CD14-positive monocyte (primary cell): ENCODE measurements around the gene TMEM236. TPM values are rescaled to one million over a fixed set of nuclear protein-coding genes. Genes with fewer than 3 reads are reported as not detected.

Experiments
- DNase-seq, 3 donors: peaks; one replicate each; pipeline ENCODE4 v3.0.0-alpha.2; 2011 to 2022
- H2AFZ ChIP-seq: 2 replicates; pipeline ENCODE4 v1.6.0; 2012; ENCODE audit warnings: mild to moderate bottlenecking, low read depth, low read length, inconsistent platforms; ENCODE audit not compliant: insufficient read depth, poor library complexity, severe bottlenecking
- H3K27ac ChIP-seq, 2 donors: 1 replicate in 1 of 2; 2 replicates in 1 of 2; pipeline ENCODE4 v1.5.1; 2012 to 2013; ENCODE audit warnings: low read length in 2 of 2, control low read depth in 1 of 2, inconsistent platforms in 1 of 2, low read depth in 1 of 2, mild to moderate bottlenecking in 1 of 2
- H3K27me3 ChIP-seq, 2 donors: one replicate each; pipeline versions ENCODE4 v1.6.0 to v1.6.1; 2011 to 2013; ENCODE audit warnings: low read length in 2 of 2; ENCODE audit not compliant: control insufficient read depth in 2 of 2, insufficient read depth in 2 of 2
- H3K36me3 ChIP-seq, 2 donors: replicated peaks in 1 of 2; 1 replicate in 1 of 2; 2 replicates in 1 of 2; pipeline versions ENCODE4 v1.5.1 to v1.6.1; 2012 to 2013; ENCODE audit warnings: low read length in 2 of 2, control low read depth in 1 of 2, inconsistent platforms in 1 of 2, mild to moderate bottlenecking in 1 of 2; ENCODE audit not compliant: insufficient read depth in 2 of 2, control insufficient read depth in 1 of 2
- H3K4me1 ChIP-seq, 2 donors: 1 replicate in 1 of 2; 2 replicates in 1 of 2; pipeline versions ENCODE4 v1.5.1 to v1.6.1; 2012 to 2013; ENCODE audit warnings: low read length in 2 of 2, control low read depth in 1 of 2, inconsistent platforms in 1 of 2, mild to moderate bottlenecking in 1 of 2, moderate library complexity in 1 of 2; ENCODE audit not compliant: insufficient read depth in 2 of 2, control insufficient read depth in 1 of 2
- H3K4me2 ChIP-seq: replicated peaks from 2 replicates; pipeline ENCODE3; 2012; ENCODE audit warnings: low read length, moderate library complexity, mild to moderate bottlenecking; ENCODE audit not compliant: poor library complexity, severe bottlenecking; ENCODE audit errors: extremely low read depth
- H3K4me3 ChIP-seq, 3 experiments: fragments of 200-600 bp in 1 of 3; sonication (generic) in 1 of 3; replicated peaks in 1 of 3; 1 replicate in 2 of 3; 2 replicates in 1 of 3; pipeline ENCODE4 v1.5.1; 2011 to 2013; ENCODE audit warnings: low read length in 3 of 3, mild to moderate bottlenecking in 3 of 3, control low read depth in 2 of 3, low read depth in 2 of 3, inconsistent platforms in 1 of 3, moderate library complexity in 1 of 3
- H3K79me2 ChIP-seq: 2 replicates; pipeline ENCODE4 v1.6.0; 2012; ENCODE audit warnings: mild to moderate bottlenecking, control low read depth, inconsistent platforms, low read length, moderate library complexity; ENCODE audit not compliant: insufficient read depth
- H3K9ac ChIP-seq: 2 replicates; pipeline ENCODE4 v1.6.0; 2017; ENCODE audit warnings: low read length, mild to moderate bottlenecking; ENCODE audit not compliant: insufficient read depth, poor library complexity, severe bottlenecking
- H3K9me3 ChIP-seq, 2 donors: replicated peaks in 1 of 2; 1 replicate in 1 of 2; 2 replicates in 1 of 2; pipeline versions ENCODE4 v1.5.1 to v1.6.1; 2012 to 2013; ENCODE audit warnings: low read length in 2 of 2, control low read depth in 1 of 2; ENCODE audit not compliant: control insufficient read depth in 1 of 2, insufficient read depth in 1 of 2
- H4K20me1 ChIP-seq: 2 replicates; pipeline ENCODE4 v1.6.0; 2012; ENCODE audit warnings: mild to moderate bottlenecking, low read length, control low read depth, moderate library complexity; ENCODE audit not compliant: insufficient read depth
- H3K27ac Mint-ChIP-seq, 7 donors: one replicate each; pipeline ENCODE4 v1.8.0; 2020; ENCODE audit warnings: mild to moderate bottlenecking in 7 of 7, mixed read lengths in 7 of 7, moderate library complexity in 6 of 7, inconsistent platforms in 2 of 7
- H3K27me3 Mint-ChIP-seq, 3 donors: one replicate each; pipeline ENCODE4 v1.8.0; 2021 to 2022; ENCODE audit warnings: low read depth in 3 of 3, mild to moderate bottlenecking in 3 of 3, mixed read lengths in 3 of 3, moderate library complexity in 3 of 3, inconsistent platforms in 1 of 3
- H3K36me3 Mint-ChIP-seq, 2 donors: one replicate each; pipeline ENCODE4 v1.8.0; 2020; ENCODE audit warnings: mixed read lengths in 2 of 2, inconsistent platforms in 1 of 2, mild to moderate bottlenecking in 1 of 2
- H3K4me1 Mint-ChIP-seq: one replicate; pipeline ENCODE4 v1.8.0; 2020; ENCODE audit warnings: mild to moderate bottlenecking, mixed read lengths
- H3K4me3 Mint-ChIP-seq, 2 donors: one replicate each; pipeline ENCODE4 v1.8.0; 2020; ENCODE audit warnings: mild to moderate bottlenecking in 2 of 2, mixed read lengths in 2 of 2, moderate library complexity in 1 of 2
- H3K9me3 Mint-ChIP-seq, 7 donors: one replicate each; pipeline ENCODE4 v1.8.0; 2020 to 2022; ENCODE audit warnings: mixed read lengths in 7 of 7, mild to moderate bottlenecking in 6 of 7, moderate library complexity in 6 of 7, inconsistent platforms in 2 of 7
- CTCF ChIP-seq: fragments of 200-600 bp; IDR thresholded peaks from one replicate; pipeline ENCODE4 v1.8.0; 2022; ENCODE audit warnings: antibody characterized with exemption, mild to moderate bottlenecking
- WGBS: methylation state at CpG from one replicate; pipeline ENCODE4 v1.1.5; 2013; ENCODE audit warnings: missing lambda C conversion rate; ENCODE audit not compliant: insufficient coverage; 5-methylcytosine and 5-hydroxymethylcytosine counted together
- intact Hi-C, 2 donors: fragments of 100-400 bp; cut with micrococcal nuclease; formaldehyde crosslinking; loops; one replicate each; pipeline versions ENCODE4 v1.15.0 to v1.15.1; 2023
- polyA plus RNA-seq, 3 donors: library from polyadenylated mRNA; depleted of rRNA in 1 of 3; unstranded in 2 of 3; stranded (reverse) in 1 of 3; fragments of 300-500 nt in 2 of 3; fragments of >200 nt in 1 of 3; fragmentation: Illumina TruSeq in 2 of 3; gene quantifications; 1 replicate in 2 of 3; 2 replicates in 1 of 3; pipeline ENCODE4 v1.2.3, GENCODE V29; 2012 to 2021

The TMEM236 gene
- polyA plus RNA-seq, 3 donors, result 0.08 TPM; not detected in 2

GRCh38 chr10:17783751-17784150, 31.8 kb downstream of the TMEM236 start:
- Histone ChIP-seq H3K9ac (no peak overlapping the region), H2AFZ (no peak overlapping the region), H3K27me3 (no peaks in the 10 kb centered on the region), H3K36me3 (no peaks in the 10 kb centered on the region), H4K20me1 (no peaks in the 10 kb centered on the region), H3K4me1 (peaks cover 40 to 42% of the 10 kb centered on the region in 2 donors), H3K79me2 (no peaks in the 10 kb centered on the region), H3K27ac (no peak overlapping the region), H3K9me3 (no peaks in the 10 kb centered on the region), H3K4me2 (peak overlapping the region; percentile 40), H3K4me3 (peak overlapping the region in 1 of 3 experiments; percentile 34)
- peak in 2 of 3 donors; percentile 14 to 17 for DNase-seq
- H3K4me1 Mint-ChIP-seq, result peaks cover 49% of the 10 kb centered on the region
- intact Hi-C loops, result loop anchor here in 1 of 2 donors (10.0 kb wide), 1 partner anchor 51 kb away; no protein-coding TSS in a partner anchor
- no peak for TF ChIP-seq CTCF
- H3K4me3 Mint-ChIP-seq, result peak overlapping the region in 1 of 2 donors; percentile 72
- H3K27ac Mint-ChIP-seq, result peak overlapping the region in 6 of 7 donors; percentile 3 to 86 (median 56)
- no peaks in the 10 kb centered on the region for H3K36me3 Mint-ChIP-seq
- no CpG with 5 or more reads among the region's 1 CpG for WGBS
- peaks cover 1 to 8% (median 3%) of the 10 kb centered on the region in 3 donors for H3K27me3 Mint-ChIP-seq
- H3K9me3 Mint-ChIP-seq, result no peaks in the 10 kb centered on the region

GRCh38 chr10:17784688-17785087, 32.7 kb downstream of the TMEM236 start:
- H3K4me2 ChIP-seq, result peak overlapping the region; percentile 43
- TF ChIP-seq CTCF, result no peak
- no peaks in the 10 kb centered on the region for H3K27me3 ChIP-seq
- no peaks in the 10 kb centered on the region for H3K9me3 Mint-ChIP-seq
- H3K27ac Mint-ChIP-seq, result peak overlapping the region; percentile 73 to 95 (median 91)
- 12% methylated on average over 3 of the region's 3 CpGs for WGBS
- H2AFZ ChIP-seq, result no peak overlapping the region
- no peaks in the 10 kb centered on the region for H3K36me3 ChIP-seq
- H3K9ac ChIP-seq, result no peak overlapping the region
- peak overlapping the region in 1 of 2 donors; percentile 39 for H3K4me3 Mint-ChIP-seq
- DNase-seq, result peak in 2 of 3 donors; percentile 23 to 62
- peaks cover 47% of the 10 kb centered on the region for H3K4me1 Mint-ChIP-seq
- H4K20me1 ChIP-seq, result no peaks in the 10 kb centered on the region
- no peaks in the 10 kb centered on the region for H3K9me3 ChIP-seq
- peaks cover 39 to 42% of the 10 kb centered on the region in 2 donors for H3K4me1 ChIP-seq
- peak overlapping the region in 1 of 2 donors; percentile 67 for H3K27ac ChIP-seq
- intact Hi-C loops, result loop anchor here in 1 of 2 donors (10.0 kb wide), 1 partner anchor 50 kb away; no protein-coding TSS in a partner anchor
- peaks cover 1 to 8% (median 3%) of the 10 kb centered on the region in 3 donors for H3K27me3 Mint-ChIP-seq
- no peaks in the 10 kb centered on the region for H3K36me3 Mint-ChIP-seq
- peak overlapping the region in 1 of 3 experiments; percentile 23 for H3K4me3 ChIP-seq
- H3K79me2 ChIP-seq, result no peaks in the 10 kb centered on the region
